ENCODE results near the gene TMBIM6.
"Not testable (repeated sequence)": the region's sequence is repeated elsewhere in the genome, so short reads cannot be mapped to it uniquely, and the experiment has no call there.

TMBIM6 gene

GRCh38 chr12:49777800-49778748 lies 36.7 kb downstream of the TMBIM6 start:
- peak; percentile 40 to 75 (median 66) for DNase-seq

GRCh38 chr12:49779581-49779980 lies 38.2 kb downstream of the TMBIM6 start:
- DNase-seq = no peak

GRCh38 chr12:49780914-49781313 lies 39.6 kb downstream of the TMBIM6 start:
- DNase-seq = not testable (repeated sequence)

GRCh38 chr12:49783917-49784676 lies 42.7 kb downstream of the TMBIM6 start:
- no peak for DNase-seq

- no peak for DNase-seq
Measured at GRCh38 chr12:49784756-49785409, 43.5 kb downstream of the TMBIM6 start.

GRCh38 chr12:49787672-49788071 lies 46.3 kb downstream of the TMBIM6 start:
- no peak for DNase-seq

- no peak for DNase-seq
Measured at GRCh38 chr12:49789992-49790391, 48.6 kb downstream of the TMBIM6 start.

GRCh38 chr12:49790741-49791555 lies 49.6 kb downstream of the TMBIM6 start:
- DNase-seq = no peak

- DNase-seq = no peak
Measured at GRCh38 chr12:49791700-49792099, 50.3 kb downstream of the TMBIM6 start.

- no peak for DNase-seq
Measured at GRCh38 chr12:49792181-49792970, 51.0 kb downstream of the TMBIM6 start.

GRCh38 chr12:49792976-49793580 lies 51.7 kb downstream of the TMBIM6 start:
- no peak for DNase-seq

GRCh38 chr12:49793620-49794019 lies 52.3 kb downstream of the TMBIM6 start:
- DNase-seq = no peak

- no peak for DNase-seq
Measured at GRCh38 chr12:49794021-49794420, 52.7 kb downstream of the TMBIM6 start.

GRCh38 chr12:49794811-49795653 lies 53.7 kb downstream of the TMBIM6 start:
- no peak for DNase-seq

- DNase-seq = no peak
Measured at GRCh38 chr12:49795654-49796105, 54.3 kb downstream of the TMBIM6 start.

GRCh38 chr12:49796155-49796554 lies 54.8 kb downstream of the TMBIM6 start:
- DNase-seq = no peak

GRCh38 chr12:49796606-49797448 lies 55.5 kb downstream of the TMBIM6 start:
- DNase-seq = no peak

GRCh38 chr12:49797449-49797776 lies 56.1 kb downstream of the TMBIM6 start:
- DNase-seq = no peak

- DNase-seq = no peak
Measured at GRCh38 chr12:49798248-49798647, 56.9 kb downstream of the TMBIM6 start.

All from stimulated activated naive CD4-positive, alpha-beta T cell (primary cell).